Measurements from ENCODE around the gene GAS7.

DNA sequence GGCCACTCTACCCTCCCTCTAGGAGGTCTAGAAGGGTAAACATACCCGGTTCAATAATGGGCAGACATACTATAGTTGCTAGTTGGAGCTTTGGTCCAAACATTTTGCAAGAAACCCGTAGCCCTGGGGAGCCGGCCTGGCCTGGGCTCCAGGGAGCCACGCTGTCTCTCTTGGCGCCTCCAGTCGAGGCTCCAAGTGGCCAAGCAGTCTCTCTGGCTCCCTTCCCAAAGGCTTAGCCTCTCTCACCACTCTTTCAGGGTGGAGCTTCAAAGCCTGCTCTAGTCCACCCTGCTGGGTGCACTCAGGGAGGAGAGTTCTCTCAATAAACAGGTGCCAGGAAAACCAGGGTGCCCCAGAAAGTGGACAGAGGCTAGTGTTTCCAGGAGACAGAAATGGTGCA is 325.6 kb downstream of the GAS7 start:
- TF ChIP-seq, protein P1, sequence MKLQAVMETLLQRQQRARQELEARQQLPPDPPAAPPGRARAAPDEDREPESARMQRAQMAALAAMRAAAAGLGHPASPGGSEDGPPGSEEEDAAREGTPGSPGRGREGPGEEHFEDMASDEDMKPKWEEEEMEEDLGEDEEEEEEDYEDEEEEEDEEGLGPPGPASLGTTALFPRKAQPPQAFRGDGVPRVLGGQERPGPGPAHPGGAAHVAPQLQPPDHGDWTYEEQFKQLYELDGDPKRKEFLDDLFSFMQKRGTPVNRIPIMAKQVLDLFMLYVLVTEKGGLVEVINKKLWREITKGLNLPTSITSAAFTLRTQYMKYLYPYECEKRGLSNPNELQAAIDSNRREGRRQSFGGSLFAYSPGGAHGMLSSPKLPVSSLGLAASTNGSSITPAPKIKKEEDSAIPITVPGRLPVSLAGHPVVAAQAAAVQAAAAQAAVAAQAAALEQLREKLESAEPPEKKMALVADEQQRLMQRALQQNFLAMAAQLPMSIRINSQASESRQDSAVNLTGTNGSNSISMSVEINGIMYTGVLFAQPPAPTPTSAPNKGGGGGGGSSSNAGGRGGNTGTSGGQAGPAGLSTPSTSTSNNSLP (IDR thresholded peaks at IDR 0.05; ENCODE audit: low read depth, low read length): no peak
- no peak for TF ChIP-seq ZFP1 (CRISPR knock-in tag; IDR thresholded peaks at IDR 0.05)
- no peak for TF ChIP-seq EZH2 (conservative IDR thresholded peaks at IDR 0.05; ENCODE audit: low read depth, low read length)
- TF ChIP-seq NFIC (IDR thresholded peaks at IDR 0.05; ENCODE audit: low read length): no peak
- no peak for TF ChIP-seq KDM1A (CRISPR knock-in tag; IDR thresholded peaks at IDR 0.05)
- TF ChIP-seq GTF3A (CRISPR knock-in tag; conservative IDR thresholded peaks at IDR 0.05): no peak
- no peak for TF ChIP-seq ZNF530 (CRISPR knock-in tag; IDR thresholded peaks at IDR 0.05; ENCODE audit: low read depth)
- no peak for TF ChIP-seq ZNF619 (CRISPR knock-in tag; IDR thresholded peaks at IDR 0.05)
